HepG2 (cell line): Measurements from ENCODE around the gene DCAF8. TPM values are rescaled to one million over a fixed set of nuclear protein-coding genes. Genes with fewer than 3 reads are reported as not detected.

Experiments used
- DDIT3 ChIP-seq: sonication (generic); formaldehyde crosslinking; IDR thresholded peaks from 2 replicates; pipeline ENCODE4 v1.4.0; 2020; ENCODE audit warnings: mild to moderate bottlenecking, missing genetic modification reagents
- EHMT2 ChIP-seq: fragments of 200-600 bp; sonication (generic); IDR thresholded peaks from 2 replicates; pipeline ENCODE4 v1.7.0; 2017; ENCODE audit warnings: antibody characterized with exemption, low read depth, low read length, borderline replicate concordance
- ELF1 ChIP-seq: sonication (generic); formaldehyde crosslinking; IDR thresholded peaks from 2 replicates; pipeline ENCODE4 v1.4.0; 2020; ENCODE audit warnings: missing genetic modification reagents
- GABPA ChIP-seq, 2 experiments: IDR thresholded peaks; 2 replicates each; pipeline ENCODE4 v1.6.1; 2011 to 2016; ENCODE audit warnings: low read depth in 2 of 2, low read length in 1 of 2, missing biosample characterization in 1 of 2, missing genetic modification characterization in 1 of 2
- HMG20B ChIP-seq: conservative IDR thresholded peaks from 2 replicates; pipeline ENCODE4 v1.6.1; 2016; ENCODE audit warnings: missing genetic modification reagents, missing compliant biosample characterization
- IRF1 ChIP-seq: sonication (generic); formaldehyde crosslinking; IDR thresholded peaks from 2 replicates; pipeline ENCODE4 v1.4.0; 2020; ENCODE audit warnings: low read depth, mild to moderate bottlenecking, missing genetic modification reagents
- RARA ChIP-seq: IDR thresholded peaks from 2 replicates; pipeline ENCODE4 v1.6.1; 2016; ENCODE audit warnings: missing genetic modification reagents, missing compliant biosample characterization
- SRSF9 ChIP-seq: fragments of 200-400 bp; formaldehyde crosslinking; IDR thresholded peaks from 2 replicates; pipeline ENCODE4 v1.6.1; 2018; ENCODE audit warnings: borderline replicate concordance, mild to moderate bottlenecking, low read depth, low read length; ENCODE audit not compliant: insufficient read depth, poor library complexity, severe bottlenecking
- ZNF567 ChIP-seq: sonication (generic); formaldehyde crosslinking; IDR thresholded peaks from 2 replicates; pipeline ENCODE4 v1.8.1; 2023; ENCODE audit warnings: mild to moderate bottlenecking, missing genetic modification reagents, borderline replicate concordance
- ZNF569 ChIP-seq: sonication (generic); formaldehyde crosslinking; IDR thresholded peaks from 2 replicates; pipeline ENCODE4 v1.5.0; 2020; ENCODE audit warnings: mild to moderate bottlenecking, missing genetic modification reagents, moderate library complexity, borderline replicate concordance
- ZNF572 ChIP-seq: sonication (generic); formaldehyde crosslinking; IDR thresholded peaks from 2 replicates; pipeline ENCODE4 v1.5.1; 2020; ENCODE audit warnings: mild to moderate bottlenecking, missing genetic modification reagents
- ZNF792 ChIP-seq: IDR thresholded peaks from 2 replicates; pipeline ENCODE4 v1.6.1; 2016
- ZZZ3 ChIP-seq: sonication (generic); formaldehyde crosslinking; IDR thresholded peaks from 2 replicates; pipeline ENCODE4 v1.4.0; 2020; ENCODE audit warnings: missing genetic modification reagents, mild to moderate bottlenecking, borderline replicate concordance
- polyA plus RNA-seq, 8 experiments: library from polyadenylated mRNA; depleted of rRNA in 3 of 8; stranded (reverse) in 7 of 8; unstranded in 1 of 8; fragments of >200 nt; fragmentation: Illumina TruSeq in 4 of 8; extraction: Trizol in 4 of 8; gene quantifications; 2 replicates each; pipeline versions ENCODE4 v1.2.1 to v1.2.3, GENCODE V29; 2011 to 2016; ENCODE audit warnings: low read depth in 4 of 8, missing spikeins in 1 of 8, mixed read lengths in 1 of 8; ENCODE audit not compliant: insufficient read depth in 1 of 8
- total RNA-seq, 5 experiments: library from RNA; depleted of rRNA; stranded (reverse); fragments of >200 nt; fragmentation: Illumina TruSeq; extraction: Trizol; gene quantifications; 2 replicates each; pipeline ENCODE4 v1.2.3, GENCODE V29; 2016; ENCODE audit warnings: low read depth in 1 of 5
- TF ChIP-seq, protein P1 (sequence below): sonication (generic); formaldehyde crosslinking; IDR thresholded peaks from one replicate; pipeline ENCODE4 v1.5.1; 2020; ENCODE audit warnings: mild to moderate bottlenecking, missing genetic modification reagents; ENCODE audit errors: not compliant biosample characterization
- TF ChIP-seq, protein P2 (sequence below): sonication (generic); formaldehyde crosslinking; IDR thresholded peaks from 2 replicates; pipeline ENCODE4 v1.5.0; 2020; ENCODE audit warnings: missing genetic modification reagents, mild to moderate bottlenecking, borderline replicate concordance

The DCAF8 gene
- total and polyA plus RNA-seq, 2 of the 13 experiments (the other 11 are each of a cell fraction or from before 2014, with no cell fraction given), result 73.4 to 79.8 TPM

- TF ChIP-seq, protein P1, sequence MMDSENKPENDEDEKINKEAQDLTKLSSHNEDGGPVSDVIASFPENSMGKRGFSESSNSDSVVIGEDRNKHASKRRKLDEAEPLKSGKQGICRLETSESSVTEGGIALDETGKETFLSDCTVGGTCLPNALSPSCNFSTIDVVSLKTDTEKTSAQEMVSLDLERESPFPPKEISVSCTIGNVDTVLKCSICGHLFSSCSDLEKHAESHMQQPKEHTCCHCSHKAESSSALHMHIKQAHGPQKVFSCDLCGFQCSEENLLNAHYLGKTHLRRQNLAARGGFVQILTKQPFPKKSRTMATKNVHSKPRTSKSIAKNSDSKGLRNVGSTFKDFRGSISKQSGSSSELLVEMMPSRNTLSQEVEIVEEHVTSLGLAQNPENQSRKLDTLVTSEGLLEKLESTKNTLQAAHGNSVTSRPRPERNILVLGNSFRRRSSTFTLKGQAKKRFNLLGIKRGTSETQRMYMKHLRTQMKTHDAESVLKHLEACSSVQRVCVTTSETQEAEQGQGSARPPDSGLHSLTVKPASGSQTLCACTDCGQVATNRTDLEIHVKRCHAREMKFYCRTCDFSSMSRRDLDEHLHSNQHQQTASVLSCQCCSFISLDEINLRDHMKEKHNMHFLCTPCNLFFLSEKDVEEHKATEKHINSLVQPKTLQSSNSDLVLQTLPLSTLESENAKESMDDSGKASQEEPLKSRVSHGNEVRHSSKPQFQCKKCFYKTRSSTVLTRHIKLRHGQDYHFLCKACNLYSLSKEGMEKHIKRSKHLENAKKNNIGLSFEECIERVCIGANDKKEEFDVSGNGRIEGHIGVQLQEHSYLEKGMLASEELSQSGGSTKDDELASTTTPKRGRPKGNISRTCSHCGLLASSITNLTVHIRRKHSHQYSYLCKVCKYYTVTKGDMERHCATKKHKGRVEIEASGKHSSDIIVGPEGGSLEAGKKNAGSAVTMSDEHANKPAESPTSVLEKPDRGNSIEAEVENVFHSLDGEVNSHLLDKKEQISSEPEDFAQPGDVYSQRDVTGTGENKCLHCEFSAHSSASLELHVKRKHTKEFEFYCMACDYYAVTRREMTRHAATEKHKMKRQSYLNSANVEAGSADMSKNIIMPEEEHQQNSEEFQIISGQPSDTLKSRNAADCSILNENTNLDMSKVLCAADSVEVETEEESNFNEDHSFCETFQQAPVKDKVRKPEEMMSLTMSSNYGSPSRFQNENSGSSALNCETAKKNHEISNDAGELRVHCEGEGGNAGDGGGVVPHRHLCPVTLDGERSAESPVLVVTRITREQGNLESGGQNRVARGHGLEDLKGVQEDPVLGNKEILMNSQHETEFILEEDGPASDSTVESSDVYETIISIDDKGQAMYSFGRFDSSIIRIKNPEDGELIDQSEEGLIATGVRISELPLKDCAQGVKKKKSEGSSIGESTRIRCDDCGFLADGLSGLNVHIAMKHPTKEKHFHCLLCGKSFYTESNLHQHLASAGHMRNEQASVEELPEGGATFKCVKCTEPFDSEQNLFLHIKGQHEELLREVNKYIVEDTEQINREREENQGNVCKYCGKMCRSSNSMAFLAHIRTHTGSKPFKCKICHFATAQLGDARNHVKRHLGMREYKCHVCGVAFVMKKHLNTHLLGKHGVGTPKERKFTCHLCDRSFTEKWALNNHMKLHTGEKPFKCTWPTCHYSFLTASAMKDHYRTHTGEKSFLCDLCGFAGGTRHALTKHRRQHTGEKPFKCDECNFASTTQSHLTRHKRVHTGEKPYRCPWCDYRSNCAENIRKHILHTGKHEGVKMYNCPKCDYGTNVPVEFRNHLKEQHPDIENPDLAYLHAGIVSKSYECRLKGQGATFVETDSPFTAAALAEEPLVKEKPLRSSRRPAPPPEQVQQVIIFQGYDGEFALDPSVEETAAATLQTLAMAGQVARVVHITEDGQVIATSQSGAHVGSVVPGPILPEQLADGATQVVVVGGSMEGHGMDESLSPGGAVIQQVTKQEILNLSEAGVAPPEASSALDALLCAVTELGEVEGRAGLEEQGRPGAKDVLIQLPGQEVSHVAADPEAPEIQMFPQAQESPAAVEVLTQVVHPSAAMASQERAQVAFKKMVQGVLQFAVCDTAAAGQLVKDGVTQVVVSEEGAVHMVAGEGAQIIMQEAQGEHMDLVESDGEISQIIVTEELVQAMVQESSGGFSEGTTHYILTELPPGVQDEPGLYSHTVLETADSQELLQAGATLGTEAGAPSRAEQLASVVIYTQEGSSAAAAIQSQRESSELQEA (CRISPR knock-in tag), result peak; percentile 54
- TF ChIP-seq HMG20B (CRISPR knock-in tag), result no peak
- no peak for TF ChIP-seq RARA
- no peak for TF ChIP-seq DDIT3
- no peak for TF ChIP-seq ZNF569 (CRISPR knock-in tag)
- no peak for TF ChIP-seq ZNF792 (CRISPR knock-in tag)
- no peak; the same call in 1 of the 2 replicates for TF ChIP-seq ZNF567
- TF ChIP-seq ELF1 (CRISPR knock-in tag), result no peak
- TF ChIP-seq ZNF572 (CRISPR knock-in tag), result no peak
- no peak for TF ChIP-seq SRSF9
- no peak for TF ChIP-seq ZZZ3 (CRISPR knock-in tag)
- no peak for TF ChIP-seq EHMT2
- TF ChIP-seq, protein P2, sequence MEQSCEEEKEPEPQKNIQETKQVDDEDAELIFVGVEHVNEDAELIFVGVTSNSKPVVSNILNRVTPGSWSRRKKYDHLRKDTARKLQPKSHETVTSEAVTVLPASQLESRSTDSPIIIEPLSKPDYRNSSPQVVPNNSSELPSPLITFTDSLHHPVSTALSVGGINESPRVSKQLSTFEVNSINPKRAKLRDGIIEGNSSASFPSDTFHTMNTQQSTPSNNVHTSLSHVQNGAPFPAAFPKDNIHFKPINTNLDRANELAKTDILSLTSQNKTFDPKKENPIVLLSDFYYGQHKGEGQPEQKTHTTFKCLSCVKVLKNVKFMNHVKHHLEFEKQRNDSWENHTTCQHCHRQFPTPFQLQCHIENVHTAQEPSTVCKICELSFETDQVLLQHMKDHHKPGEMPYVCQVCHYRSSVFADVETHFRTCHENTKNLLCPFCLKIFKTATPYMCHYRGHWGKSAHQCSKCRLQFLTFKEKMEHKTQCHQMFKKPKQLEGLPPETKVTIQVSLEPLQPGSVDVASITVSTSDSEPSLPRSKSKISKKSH (CRISPR knock-in tag), result no peak
- TF ChIP-seq IRF1 (CRISPR knock-in tag), result no peak
- TF ChIP-seq GABPA (IDR thresholded peaks at IDR 0.05; ENCODE audit: low read depth, low read length), result no peak
- no peak for TF ChIP-seq GABPA (CRISPR knock-in tag; IDR thresholded peaks at IDR 0.05; ENCODE audit: low read depth)
Observed at GRCh38 chr1:160193091-160193819, 69.1 kb downstream of the DCAF8 start (continued).
